Astrocyte of the spinal cord (primary cell): Measurements from ENCODE around the gene KRTAP10-4.

ENCODE experiments used
- DNase-seq: peaks from one replicate; pipeline ENCODE4 v3.0.0; 2011; ENCODE audit warnings: low read depth, low spot score
- H3K4me3 ChIP-seq: 2 replicates; pipeline ENCODE4 v1.5.1; 2011; ENCODE audit warnings: low read depth, mild to moderate bottlenecking, low read length, moderate library complexity
- CTCF ChIP-seq: IDR thresholded peaks from 2 replicates; pipeline ENCODE4 v1.5.1; 2012; ENCODE audit warnings: low read depth, mild to moderate bottlenecking, low read length, inconsistent platforms
- in situ Hi-C: cut with HindIII; loops from 2 replicates; pipeline ENCODE4 v1.10.0; 2017; ENCODE audit warnings: low sequenced_read_pairs

Gene KRTAP10-4

GRCh38 chr21:44569861-44570517 lies 3.5 kb upstream of the KRTAP10-4 start:
- no peak for TF ChIP-seq CTCF
- H3K4me3 ChIP-seq: no peak overlapping the region
- in situ Hi-C loops: no loop called here
- DNase-seq: no peak

GRCh38 chr21:44571296-44571695 lies 2.2 kb upstream of the KRTAP10-4 start:
- in situ Hi-C loops: no loop called here
- no peak for DNase-seq

DNA sequence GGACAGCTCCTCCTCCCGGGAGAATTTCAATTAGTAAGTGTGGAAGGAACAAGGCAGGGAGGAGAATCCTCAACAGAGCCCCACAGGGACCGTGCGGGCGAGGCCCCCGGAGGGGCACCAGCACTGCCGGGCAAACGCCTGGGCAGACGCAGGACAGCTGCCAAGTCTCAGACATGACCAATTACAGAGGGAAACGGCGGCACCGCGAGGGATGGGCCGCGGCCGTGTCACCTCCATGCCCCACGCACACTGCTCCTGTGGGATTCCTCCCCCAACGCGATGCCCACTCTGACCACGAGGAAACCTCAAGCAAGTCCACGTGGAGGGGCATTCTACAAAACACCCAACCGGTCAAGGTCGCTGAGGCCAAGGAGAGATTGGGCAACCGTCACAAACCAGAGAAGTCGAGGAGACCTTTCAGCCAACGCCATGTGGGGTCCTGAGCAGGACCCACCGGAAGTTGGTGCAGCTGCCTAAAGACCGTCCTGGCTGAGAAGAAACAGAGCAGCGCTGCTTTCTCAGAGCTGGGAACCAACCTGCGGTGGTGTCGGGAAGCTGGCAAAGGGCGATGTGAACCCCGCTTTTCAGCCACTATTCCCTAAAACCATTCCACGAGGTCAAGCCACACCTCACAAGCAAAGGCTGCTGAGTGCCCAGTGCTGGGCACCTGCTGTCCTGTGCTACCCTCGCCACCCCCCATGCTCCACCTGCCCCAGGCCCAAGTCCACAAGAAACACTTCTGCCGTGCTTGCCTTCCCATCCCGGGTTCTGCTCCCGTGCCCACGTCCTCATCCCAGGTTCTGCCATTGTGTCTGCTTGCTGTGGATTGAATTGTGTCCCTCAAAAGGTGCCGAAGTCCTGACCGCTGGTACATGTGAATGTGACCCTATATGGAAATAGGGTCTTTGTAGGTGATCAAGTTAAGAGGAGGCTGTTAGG lies 1.4 kb upstream of the KRTAP10-4 start:
- no peak overlapping the region for H3K4me3 ChIP-seq
- TF ChIP-seq CTCF: no peak
- DNase-seq: no peak
- in situ Hi-C loops: no loop called here

More at GRCh38 chr21:44571296-44571695, 2.2 kb upstream of the KRTAP10-4 start:
- H3K4me3 ChIP-seq: no peak overlapping the region
- TF ChIP-seq CTCF: no peak

GRCh38 chr21:44572959-44573583 lies 458 bp upstream of the KRTAP10-4 start:
- in situ Hi-C loops: no loop called here
- H3K4me3 ChIP-seq: no peak overlapping the region
- TF ChIP-seq CTCF: no peak
- no peak for DNase-seq

DNA sequence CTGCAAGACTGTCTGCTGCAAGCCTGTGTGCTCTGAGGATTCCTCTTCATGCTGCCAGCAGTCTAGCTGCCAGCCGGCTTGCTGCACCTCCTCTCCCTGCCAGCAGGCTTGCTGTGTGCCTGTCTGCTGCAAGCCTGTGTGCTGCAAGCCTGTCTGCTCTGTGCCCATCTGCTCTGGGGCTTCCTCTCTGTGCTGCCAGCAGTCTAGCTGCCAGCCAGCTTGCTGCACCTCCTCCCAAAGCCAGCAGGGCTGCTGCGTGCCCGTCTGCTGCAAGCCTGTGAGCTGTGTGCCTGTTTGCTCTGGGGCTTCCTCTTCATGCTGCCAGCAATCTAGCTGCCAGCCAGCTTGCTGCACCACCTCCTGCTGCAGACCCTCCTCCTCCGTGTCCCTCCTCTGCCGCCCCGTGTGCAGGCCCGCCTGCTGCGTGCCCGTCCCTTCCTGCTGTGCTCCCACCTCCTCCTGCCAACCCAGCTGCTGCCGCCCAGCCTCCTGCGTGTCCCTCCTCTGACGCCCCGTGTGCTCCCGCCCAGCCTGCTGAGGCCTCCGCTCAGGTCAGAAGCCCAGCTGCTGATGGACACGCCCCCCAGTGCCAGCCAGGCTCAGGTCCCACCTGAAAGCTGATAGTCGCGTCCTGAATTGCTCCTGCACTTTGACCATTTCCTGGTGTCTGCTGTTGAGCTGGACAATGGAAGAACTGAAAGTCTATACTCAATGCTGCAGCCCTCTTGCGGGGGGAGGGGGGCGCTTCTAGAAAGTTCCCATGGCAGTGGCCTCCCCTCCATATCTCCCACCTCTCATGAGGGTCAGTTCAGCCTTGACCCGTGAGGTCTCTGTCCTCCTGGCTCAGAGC lies 1.2 kb downstream of the KRTAP10-4 start:
- in situ Hi-C loops: no loop called here
- TF ChIP-seq CTCF: no peak
- no peak overlapping the region for H3K4me3 ChIP-seq
- DNase-seq: no peak
